AG10803 (cell line): ENCODE measurements around the gene TBRG4.

Experiments used
- DNase-seq: peaks from one replicate; pipeline ENCODE4 v3.0.0; 2010; ENCODE audit warnings: low read depth
- H3K4me3 ChIP-seq: 2 replicates; pipeline ENCODE4 v1.5.1; 2011; ENCODE audit warnings: mild to moderate bottlenecking, low read length, control low read depth
- TF ChIP-seq, protein P1 (sequence below): conservative IDR thresholded peaks from 2 replicates; pipeline ENCODE4 v1.5.1; 2011; ENCODE audit warnings: mild to moderate bottlenecking, low read length, control low read depth, inconsistent platforms

TBRG4 gene

DNA sequence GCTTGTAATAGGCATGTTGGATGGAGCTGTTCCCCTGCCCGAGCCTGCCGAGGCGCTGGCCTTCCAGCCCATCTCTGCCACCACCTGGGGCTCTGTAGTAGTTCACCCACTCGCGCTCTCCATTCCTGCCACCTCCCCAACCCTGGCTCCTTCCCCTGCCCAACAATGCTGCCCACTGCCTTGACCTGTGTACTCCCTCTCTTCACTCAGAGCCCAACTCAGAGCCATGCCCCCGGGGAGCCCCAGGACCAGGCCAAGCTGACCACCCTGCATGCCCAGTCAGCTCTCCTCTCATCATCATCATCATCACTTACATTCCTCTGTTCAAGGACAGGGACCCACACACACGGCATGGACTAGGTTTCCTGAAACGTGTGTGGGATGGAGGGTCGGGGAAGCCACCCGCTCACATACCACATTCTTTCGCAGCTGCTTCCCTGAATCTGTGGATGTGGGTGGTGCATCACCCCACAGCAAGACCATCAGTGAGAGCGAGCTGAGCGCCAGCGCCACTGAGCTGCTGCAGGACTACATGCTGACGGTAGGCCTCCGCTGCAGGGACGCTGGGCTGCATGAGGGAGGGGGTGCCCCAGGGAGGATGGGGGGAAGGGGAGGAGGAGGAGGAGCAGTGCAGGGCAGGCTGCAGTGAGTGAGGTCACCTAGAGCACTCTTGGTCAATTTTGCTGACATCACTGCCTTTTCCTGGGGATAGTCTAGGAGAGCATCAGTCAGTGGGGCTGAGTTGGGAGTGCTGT, 38.3 kb downstream of the TBRG4 start:
- TF ChIP-seq, protein P1, sequence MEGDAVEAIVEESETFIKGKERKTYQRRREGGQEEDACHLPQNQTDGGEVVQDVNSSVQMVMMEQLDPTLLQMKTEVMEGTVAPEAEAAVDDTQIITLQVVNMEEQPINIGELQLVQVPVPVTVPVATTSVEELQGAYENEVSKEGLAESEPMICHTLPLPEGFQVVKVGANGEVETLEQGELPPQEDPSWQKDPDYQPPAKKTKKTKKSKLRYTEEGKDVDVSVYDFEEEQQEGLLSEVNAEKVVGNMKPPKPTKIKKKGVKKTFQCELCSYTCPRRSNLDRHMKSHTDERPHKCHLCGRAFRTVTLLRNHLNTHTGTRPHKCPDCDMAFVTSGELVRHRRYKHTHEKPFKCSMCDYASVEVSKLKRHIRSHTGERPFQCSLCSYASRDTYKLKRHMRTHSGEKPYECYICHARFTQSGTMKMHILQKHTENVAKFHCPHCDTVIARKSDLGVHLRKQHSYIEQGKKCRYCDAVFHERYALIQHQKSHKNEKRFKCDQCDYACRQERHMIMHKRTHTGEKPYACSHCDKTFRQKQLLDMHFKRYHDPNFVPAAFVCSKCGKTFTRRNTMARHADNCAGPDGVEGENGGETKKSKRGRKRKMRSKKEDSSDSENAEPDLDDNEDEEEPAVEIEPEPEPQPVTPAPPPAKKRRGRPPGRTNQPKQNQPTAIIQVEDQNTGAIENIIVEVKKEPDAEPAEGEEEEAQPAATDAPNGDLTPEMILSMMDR = no peak
- DNase-seq = no peak

DNA sequence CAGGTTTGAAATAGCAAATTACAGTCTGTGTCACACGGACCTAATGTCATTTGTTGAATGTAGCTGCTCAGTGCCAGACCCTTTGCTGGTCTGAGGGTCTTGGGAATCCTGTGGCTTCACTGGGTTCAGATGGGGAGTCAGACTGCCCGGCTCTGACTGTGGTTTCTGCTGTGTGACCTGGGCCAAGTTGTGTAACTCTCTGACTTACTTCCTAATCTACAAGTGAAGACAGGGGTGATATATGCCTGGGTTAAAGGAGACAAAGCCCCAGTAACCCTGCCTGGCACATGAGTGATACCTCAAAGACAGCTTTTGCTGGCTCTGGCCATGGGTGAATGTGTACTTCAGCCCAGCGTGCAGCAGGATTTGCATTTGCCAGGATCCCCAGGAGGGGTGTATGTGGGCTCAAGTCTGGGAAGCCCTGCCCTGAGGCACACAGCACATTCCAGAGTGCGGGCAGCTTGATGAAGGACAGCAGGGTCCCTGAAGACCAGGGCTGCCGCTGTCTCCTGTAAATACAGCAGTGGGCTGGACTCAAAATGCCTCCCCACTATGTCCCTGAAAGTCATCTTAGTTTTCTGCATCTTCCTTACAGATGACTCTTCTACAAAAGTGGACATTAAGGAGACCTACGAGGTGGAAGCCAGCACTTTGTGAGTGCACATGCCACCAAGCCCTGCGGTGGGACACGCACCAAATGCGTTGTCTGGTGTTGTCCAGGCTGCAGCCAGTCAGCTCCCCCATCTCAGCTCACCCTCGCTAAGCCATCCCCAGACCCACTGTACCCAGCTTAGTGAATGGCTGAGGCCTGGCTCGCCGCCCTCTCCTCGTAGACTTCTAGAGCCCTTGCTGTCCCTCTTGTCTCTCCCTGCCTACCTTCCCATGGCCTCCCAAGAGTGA, 39.1 kb downstream of the TBRG4 start:
- TF ChIP-seq, protein P1 = no peak
- no peak for DNase-seq
- no peak overlapping the region for H3K4me3 ChIP-seq

More for the DNA sequence above, 38.3 kb downstream of the TBRG4 start:
- H3K4me3 ChIP-seq = no peak overlapping the region

DNA sequence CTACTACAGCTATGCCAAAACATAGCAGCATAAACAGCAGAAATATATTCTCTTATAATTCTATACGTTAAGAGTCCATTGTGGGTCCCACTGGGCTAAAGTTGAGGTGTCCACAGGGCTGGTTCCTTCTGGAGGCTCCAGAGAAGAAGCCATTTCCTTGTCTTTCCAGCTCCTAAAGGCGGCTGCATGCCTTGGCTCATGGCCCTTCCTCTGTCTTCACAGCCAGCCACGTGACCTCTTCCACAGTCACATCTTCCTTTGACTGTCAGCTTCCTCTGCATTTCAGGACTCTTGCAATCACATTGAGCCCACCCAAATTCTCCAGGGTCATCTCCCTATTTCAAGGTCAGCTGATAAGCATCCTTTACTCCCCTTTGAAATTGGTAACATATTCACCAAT, 40.0 kb downstream of the TBRG4 start:
- TF ChIP-seq, protein P1 = no peak
- no peak for DNase-seq
- H3K4me3 ChIP-seq = no peak overlapping the region

DNA sequence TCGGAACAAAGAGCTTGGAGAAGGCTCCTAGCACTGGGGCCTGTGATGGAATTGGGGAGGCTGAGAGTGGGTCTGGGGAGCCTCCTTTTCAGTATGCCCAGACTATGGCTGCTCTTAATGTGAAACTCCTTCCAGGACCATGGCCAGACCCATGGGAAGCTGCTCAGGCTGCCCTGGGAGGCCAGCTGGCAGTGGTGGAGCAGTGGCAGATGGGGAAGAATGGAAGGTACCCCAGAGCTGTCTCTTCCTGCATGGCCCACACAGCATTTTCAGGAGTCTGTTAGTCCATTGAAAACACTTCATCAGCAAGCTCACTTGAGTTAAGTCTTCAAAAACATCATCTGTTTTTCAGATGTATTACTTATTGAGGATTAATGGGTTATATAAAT, 41.2 kb downstream of the TBRG4 start:
- TF ChIP-seq, protein P1 = no peak
- DNase-seq = no peak
- H3K4me3 ChIP-seq = no peak overlapping the region

DNA sequence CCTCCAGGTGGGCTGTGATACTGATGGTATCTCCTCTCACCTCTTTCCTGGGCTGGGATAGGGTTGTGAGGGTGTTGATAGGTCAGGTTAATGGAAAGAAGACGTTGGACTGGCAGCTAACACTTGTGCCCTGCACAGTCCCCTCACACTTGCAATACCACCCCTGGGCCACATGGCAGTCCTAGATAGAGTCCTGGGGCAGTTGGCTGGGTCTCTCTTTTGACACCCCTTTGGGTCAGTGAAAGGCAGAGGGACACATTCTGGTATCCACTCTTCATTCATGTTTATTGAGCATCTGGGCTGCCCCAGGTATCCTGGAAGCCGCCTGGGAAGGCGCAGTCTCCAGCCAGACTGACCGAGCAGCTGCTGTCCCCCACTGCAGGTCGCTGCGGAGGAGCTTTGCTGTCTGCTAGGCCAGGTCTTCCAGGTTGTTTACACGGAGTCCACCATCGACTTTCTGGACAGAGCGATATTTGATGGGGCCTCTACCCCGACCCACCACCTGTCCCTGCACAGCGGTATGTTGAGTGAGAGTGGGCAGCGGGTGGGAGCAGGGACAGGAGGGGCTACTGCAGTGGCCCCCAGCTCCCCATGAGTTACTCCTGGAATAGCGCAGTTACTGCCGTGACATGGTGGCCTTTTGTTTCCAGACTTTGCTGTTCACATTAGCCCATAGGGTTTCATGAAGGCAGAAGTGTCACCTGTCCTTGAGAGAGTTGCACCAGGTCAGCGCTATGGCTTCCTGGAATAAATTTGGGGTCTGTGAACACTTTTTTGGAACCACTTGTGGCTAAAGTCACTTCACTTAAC, 41.8 kb downstream of the TBRG4 start:
- H3K4me3 ChIP-seq = no peak overlapping the region
- TF ChIP-seq, protein P1 = no peak
- no peak for DNase-seq

DNA sequence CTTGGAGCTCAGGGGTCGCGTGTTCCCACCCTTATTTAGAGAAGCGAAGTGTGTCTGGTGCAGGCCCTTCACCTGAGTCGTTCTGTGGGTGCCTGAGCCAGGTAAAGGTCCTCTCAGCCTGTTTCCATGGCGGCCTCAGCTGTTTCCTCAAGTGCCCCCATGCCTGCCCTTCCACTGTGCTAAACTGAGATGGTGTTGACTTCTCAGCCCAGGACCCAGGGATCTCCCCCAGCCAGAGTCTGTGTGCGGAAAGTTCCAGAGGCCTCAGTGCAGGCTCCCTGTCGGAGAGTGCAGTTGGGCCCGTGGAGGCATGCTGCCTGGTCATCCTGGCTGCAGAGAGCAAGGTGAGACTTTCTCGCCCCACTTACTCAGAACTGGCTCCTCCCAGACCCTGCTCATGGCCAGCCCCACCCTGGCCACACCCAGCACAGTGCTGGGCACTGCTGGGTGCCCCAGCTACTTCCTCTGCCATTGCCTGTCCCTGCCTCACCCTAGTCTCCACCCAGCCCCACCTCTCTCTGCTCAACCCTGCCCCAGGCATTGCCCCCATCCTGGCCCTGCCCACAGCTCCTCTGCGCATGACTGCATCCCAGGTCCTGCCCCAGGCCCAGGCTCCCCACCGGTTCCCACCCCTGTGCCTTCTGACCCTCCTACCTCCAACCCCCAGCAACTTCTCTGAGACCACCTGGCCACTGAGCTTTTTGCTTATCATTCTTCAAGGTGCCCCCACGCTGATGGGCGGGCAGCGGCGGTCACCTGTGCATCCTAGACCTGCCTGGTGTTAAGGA, 43.1 kb downstream of the TBRG4 start:
- TF ChIP-seq, protein P1 = no peak
- no peak for DNase-seq
- H3K4me3 ChIP-seq = no peak overlapping the region
